Right lobe of liver (tissue), 4 donors: ENCODE data around the gene MARCHF10.

Experiments used
- POLR2A ChIP-seq: fragments of 450-650 bp; IDR thresholded peaks from one replicate; pipeline ENCODE4 v1.6.1; 2017; ENCODE audit warnings: antibody characterized with exemption, mild to moderate bottlenecking
- TF ChIP-seq, protein P1 (sequence below), 4 donors: fragments of 200-600 bp in 3 of 4; fragments of 450-650 bp in 1 of 4; IDR thresholded peaks; one replicate each; pipeline versions ENCODE4 v1.5.1 to v1.8.0; 2016 to 2022; ENCODE audit warnings: antibody characterized with exemption in 4 of 4, mild to moderate bottlenecking in 2 of 4
- donor health status: DM: no; HTN: no; CAD: no.
- donor health status: DM: no; HTN: no; CAD: no.
- donor health status: DM: no; HTN: yes; CAD: no.

DNA sequence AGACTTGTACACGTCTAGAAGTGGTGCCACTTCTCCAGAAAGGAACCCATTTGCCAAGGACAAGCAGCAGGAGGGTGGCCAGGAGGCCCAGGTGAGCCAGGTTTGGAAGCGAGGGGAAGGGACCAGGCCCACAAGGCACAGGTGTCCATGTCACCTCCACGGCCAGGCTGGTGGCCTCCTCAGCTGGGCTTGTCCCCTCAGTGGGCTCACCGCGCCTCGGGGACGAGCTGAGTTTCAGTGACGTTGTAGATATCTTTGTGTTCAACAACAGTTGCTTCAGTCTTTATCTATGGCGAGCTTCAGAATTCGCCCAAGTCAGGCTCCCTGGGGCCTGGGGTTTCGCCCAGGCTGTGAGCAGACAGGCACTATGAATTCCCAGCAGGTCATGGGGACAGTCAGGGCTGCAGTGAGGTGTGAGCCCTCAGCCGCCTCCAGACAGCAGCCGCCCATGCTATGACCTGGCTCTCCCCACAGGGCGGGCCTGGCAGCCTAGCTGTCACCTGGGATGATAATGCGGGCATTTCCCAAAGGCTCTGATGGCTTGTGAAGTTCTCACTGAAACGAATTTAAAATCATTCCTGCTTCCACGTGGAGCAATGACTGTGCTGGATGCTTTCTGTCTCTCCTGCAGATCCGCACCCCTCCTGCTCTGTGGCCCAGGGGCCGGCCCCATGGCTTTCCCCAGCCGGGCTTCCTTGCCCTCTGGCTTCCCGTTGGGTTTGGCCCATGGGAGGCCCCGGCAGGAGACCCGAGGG is 91.1 kb downstream of the MARCHF10 start:
- TF ChIP-seq, protein P1, sequence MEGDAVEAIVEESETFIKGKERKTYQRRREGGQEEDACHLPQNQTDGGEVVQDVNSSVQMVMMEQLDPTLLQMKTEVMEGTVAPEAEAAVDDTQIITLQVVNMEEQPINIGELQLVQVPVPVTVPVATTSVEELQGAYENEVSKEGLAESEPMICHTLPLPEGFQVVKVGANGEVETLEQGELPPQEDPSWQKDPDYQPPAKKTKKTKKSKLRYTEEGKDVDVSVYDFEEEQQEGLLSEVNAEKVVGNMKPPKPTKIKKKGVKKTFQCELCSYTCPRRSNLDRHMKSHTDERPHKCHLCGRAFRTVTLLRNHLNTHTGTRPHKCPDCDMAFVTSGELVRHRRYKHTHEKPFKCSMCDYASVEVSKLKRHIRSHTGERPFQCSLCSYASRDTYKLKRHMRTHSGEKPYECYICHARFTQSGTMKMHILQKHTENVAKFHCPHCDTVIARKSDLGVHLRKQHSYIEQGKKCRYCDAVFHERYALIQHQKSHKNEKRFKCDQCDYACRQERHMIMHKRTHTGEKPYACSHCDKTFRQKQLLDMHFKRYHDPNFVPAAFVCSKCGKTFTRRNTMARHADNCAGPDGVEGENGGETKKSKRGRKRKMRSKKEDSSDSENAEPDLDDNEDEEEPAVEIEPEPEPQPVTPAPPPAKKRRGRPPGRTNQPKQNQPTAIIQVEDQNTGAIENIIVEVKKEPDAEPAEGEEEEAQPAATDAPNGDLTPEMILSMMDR (IDR thresholded peaks at IDR 0.05) = no peak
- no peak for TF ChIP-seq POLR2A
